Vagina (tissue), 2 donors: ENCODE results near the gene DPH7.

Experiments
- POLR2A ChIP-seq, 2 donors: fragments of 450-650 bp; IDR thresholded peaks; one replicate each; pipeline ENCODE4 v1.6.1; 2017; ENCODE audit warnings: antibody characterized with exemption in 2 of 2, mild to moderate bottlenecking in 2 of 2, moderate library complexity in 2 of 2
- POLR2AphosphoS5 ChIP-seq, 2 donors: sonication (generic); formaldehyde crosslinking; IDR thresholded peaks; one replicate each; pipeline ENCODE4 v1.9.0; 2017; ENCODE audit warnings: antibody characterized with exemption in 2 of 2, mild to moderate bottlenecking in 2 of 2, low read depth in 1 of 2; ENCODE audit not compliant: insufficient read depth in 1 of 2
- TF ChIP-seq, protein P1 (sequence below), 3 experiments: fragments of 450-650 bp in 2 of 3; fragments of 200-600 bp in 1 of 3; sonication (generic) in 1 of 3; IDR thresholded peaks; one replicate each; pipeline ENCODE4 v1.5.1; 2017 to 2019; ENCODE audit warnings: antibody characterized with exemption in 3 of 3, mild to moderate bottlenecking in 2 of 3, moderate library complexity in 2 of 3

DNA sequence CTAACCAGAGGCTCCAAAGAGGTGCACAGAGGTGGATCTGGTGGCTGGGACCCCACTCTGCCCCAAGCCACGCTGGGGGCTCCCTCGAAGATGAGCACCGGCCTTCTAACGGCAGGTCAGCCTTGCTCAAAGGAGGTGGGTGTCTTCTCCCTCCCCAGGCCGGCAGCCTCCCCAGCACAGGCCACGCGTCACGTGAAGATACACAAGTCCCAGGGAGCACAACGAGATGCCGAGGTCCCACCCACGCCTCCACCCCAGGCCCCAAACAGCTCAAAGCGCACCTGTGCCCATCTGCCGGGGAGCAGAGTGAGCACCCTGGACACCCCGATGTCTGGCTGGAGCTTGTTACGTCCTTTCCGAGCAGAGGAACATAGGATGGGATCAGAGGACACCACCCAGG is 40.7 kb downstream of the DPH7 start:
- no peak for TF ChIP-seq POLR2A (IDR thresholded peaks at IDR 0.05)
- TF ChIP-seq, protein P1, sequence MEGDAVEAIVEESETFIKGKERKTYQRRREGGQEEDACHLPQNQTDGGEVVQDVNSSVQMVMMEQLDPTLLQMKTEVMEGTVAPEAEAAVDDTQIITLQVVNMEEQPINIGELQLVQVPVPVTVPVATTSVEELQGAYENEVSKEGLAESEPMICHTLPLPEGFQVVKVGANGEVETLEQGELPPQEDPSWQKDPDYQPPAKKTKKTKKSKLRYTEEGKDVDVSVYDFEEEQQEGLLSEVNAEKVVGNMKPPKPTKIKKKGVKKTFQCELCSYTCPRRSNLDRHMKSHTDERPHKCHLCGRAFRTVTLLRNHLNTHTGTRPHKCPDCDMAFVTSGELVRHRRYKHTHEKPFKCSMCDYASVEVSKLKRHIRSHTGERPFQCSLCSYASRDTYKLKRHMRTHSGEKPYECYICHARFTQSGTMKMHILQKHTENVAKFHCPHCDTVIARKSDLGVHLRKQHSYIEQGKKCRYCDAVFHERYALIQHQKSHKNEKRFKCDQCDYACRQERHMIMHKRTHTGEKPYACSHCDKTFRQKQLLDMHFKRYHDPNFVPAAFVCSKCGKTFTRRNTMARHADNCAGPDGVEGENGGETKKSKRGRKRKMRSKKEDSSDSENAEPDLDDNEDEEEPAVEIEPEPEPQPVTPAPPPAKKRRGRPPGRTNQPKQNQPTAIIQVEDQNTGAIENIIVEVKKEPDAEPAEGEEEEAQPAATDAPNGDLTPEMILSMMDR (IDR thresholded peaks at IDR 0.05), result no peak
- TF ChIP-seq POLR2AphosphoS5 (IDR thresholded peaks at IDR 0.05; ENCODE audit: insufficient read depth in 1 of 2, low read depth in 1 of 2), result no peak
